GM12878 (cell line): ENCODE data around the gene NELL1. TPM values are rescaled to one million over a fixed set of nuclear protein-coding genes. Genes with fewer than 3 reads are reported as not detected.

ENCODE experiments used
- ATAC-seq: fragments of 200-7000 bp; cut with Tn5 transposase; 3 replicates; pipeline ENCODE4 v1.9.1; 2020; ENCODE audit warnings: mild to moderate bottlenecking, moderate library complexity
- BruUV-seq: library from RNA; stranded (reverse); fragments of 400-500 nt; replicated peaks from 2 replicates; lab custom pipeline; 2021; lab: Mats Ljungman, UMichigan
- CTCF ChIA-PET: fragments of 300-600 bp; sonication (Branson Sonifier 250); formaldehyde crosslinking; extraction: SDS; loops from one replicate; lab custom pipeline; 2021; ENCODE audit warnings: inconsistent platforms; lab: Yijun Ruan, JAX
- POLR2A ChIA-PET: fragments of 350-600 bp; formaldehyde crosslinking; extraction: SDS; loops from one replicate; lab custom pipeline; 2021; ENCODE audit warnings: inconsistent platforms; lab: Charles Lee
- RAD21 ChIA-PET: fragments of 300-600 bp; sonication (Branson Sonifier 250); formaldehyde crosslinking; loops from one replicate; lab custom pipeline; 2023; ENCODE audit warnings: antibody characterized with exemption; ENCODE audit not compliant: unreplicated experiment; lab: Charles Lee
- SMC1A ChIA-PET: fragments of 300-600 bp; sonication (Branson Sonifier 250); formaldehyde crosslinking; loops from one replicate; lab custom pipeline; 2023; ENCODE audit not compliant: unreplicated experiment, uncharacterized antibody; lab: Charles Lee
- DNase-seq: peaks from one replicate; pipeline ENCODE4 v3.0.0-alpha.2; 2011; ENCODE audit warnings: low read depth, low spot score
- FAIRE-seq: peaks from 3 replicates; lab custom pipeline; 2011; peaks lifted over from hg19 to GRCh38; lab: Jason Lieb, UNC
- H2AFZ ChIP-seq: 2 replicates; pipeline ENCODE4 v1.6.0; 2011; ENCODE audit warnings: low read depth, low read length, control low read depth; ENCODE audit not compliant: control insufficient read depth
- H3K27ac ChIP-seq: 2 replicates; pipeline ENCODE4 v1.5.1; 2011; ENCODE audit warnings: control low read depth; ENCODE audit not compliant: control insufficient read depth, insufficient read depth
- H3K27me3 ChIP-seq, 2 experiments: replicated peaks in 1 of 2; 2 replicates each; pipeline versions ENCODE4 v1.6.0 to v1.6.1; 2011; ENCODE audit warnings: low read length in 1 of 2; ENCODE audit not compliant: control insufficient read depth in 2 of 2, insufficient read depth in 2 of 2
- H3K36me3 ChIP-seq, 2 experiments: 2 replicates each; pipeline ENCODE4 v1.5.1; 2011; ENCODE audit warnings: low read length in 1 of 2; ENCODE audit not compliant: control insufficient read depth in 2 of 2, insufficient read depth in 2 of 2
- H3K4me1 ChIP-seq: 2 replicates; pipeline ENCODE4 v1.6.1; 2011; ENCODE audit warnings: mild to moderate bottlenecking, low read length, moderate library complexity, mixed read lengths; ENCODE audit not compliant: control insufficient read depth, insufficient read depth
- H3K4me2 ChIP-seq: 2 replicates; pipeline ENCODE4 v1.6.0; 2011; ENCODE audit warnings: control low read depth; ENCODE audit not compliant: control insufficient read depth, insufficient read depth
- H3K4me3 ChIP-seq: fragments of 200-600 bp; sonication (generic); 2 replicates; pipeline ENCODE4 v1.5.1; 2016
- H3K79me2 ChIP-seq: 2 replicates; pipeline ENCODE4 v1.6.0; 2011; ENCODE audit warnings: low read length; ENCODE audit not compliant: control insufficient read depth, insufficient read depth
- H3K9ac ChIP-seq: 2 replicates; pipeline ENCODE4 v1.8.0; 2011; ENCODE audit warnings: low read length, control low read depth, mixed read lengths; ENCODE audit not compliant: control insufficient read depth, insufficient read depth
- H3K9me3 ChIP-seq: replicated peaks from 3 replicates; pipeline ENCODE4 v1.5.1; 2011; ENCODE audit warnings: mild to moderate bottlenecking, low read length; ENCODE audit not compliant: control insufficient read depth, insufficient read depth
- H4K20me1 ChIP-seq: 2 replicates; pipeline ENCODE4 v1.6.0; 2011; ENCODE audit not compliant: control insufficient read depth, insufficient read depth
- ASH2L ChIP-seq: fragments of 300-600, 200-600 bp; sonication (generic); IDR thresholded peaks from 2 replicates; pipeline ENCODE4 v1.6.1; 2017; ENCODE audit warnings: low read depth, mild to moderate bottlenecking, borderline replicate concordance
- BCL11A ChIP-seq: IDR thresholded peaks from 2 replicates; pipeline ENCODE4 v1.6.1; 2011; ENCODE audit warnings: low read depth, low read length
- CREB1 ChIP-seq: IDR thresholded peaks from 2 replicates; pipeline ENCODE4 v1.6.1; 2012; ENCODE audit warnings: low read depth, mild to moderate bottlenecking, inconsistent platforms
- FOXK2 ChIP-seq: fragments of 450-650 bp; IDR thresholded peaks from 2 replicates; pipeline ENCODE4 v1.6.1; 2017; ENCODE audit warnings: mild to moderate bottlenecking, moderate library complexity
- HCFC1 ChIP-seq: fragments of 150-350 bp; IDR thresholded peaks from 2 replicates; pipeline ENCODE4 v1.6.1; 2014; ENCODE audit warnings: low read length
- HDGF ChIP-seq: fragments of 450-650 bp; IDR thresholded peaks from 2 replicates; pipeline ENCODE4 v1.6.1; 2016; ENCODE audit warnings: antibody characterized with exemption
- JUNB ChIP-seq: IDR thresholded peaks from 2 replicates; pipeline ENCODE4 v1.6.1; 2016; ENCODE audit warnings: antibody characterized with exemption, mild to moderate bottlenecking
- NR2C2 ChIP-seq: IDR thresholded peaks from 2 replicates; pipeline ENCODE4 v1.6.1; 2011; ENCODE audit warnings: borderline replicate concordance, low read depth; ENCODE audit not compliant: control insufficient read depth, insufficient read length
- RELA ChIP-seq: fragments of 450-650 bp; IDR thresholded peaks from 2 replicates; pipeline ENCODE4 v1.8.0; 2014; ENCODE audit warnings: borderline replicate concordance; ENCODE audit not compliant: partially characterized antibody
- ZNF622 ChIP-seq: fragments of 450-650 bp; IDR thresholded peaks from 2 replicates; pipeline ENCODE4 v1.6.1; 2017; ENCODE audit warnings: mild to moderate bottlenecking, inconsistent platforms
- WGBS: methylation state at CpG from one replicate; pipeline ENCODE4 v1.1.6; 2016; ENCODE audit warnings: low lambda C conversion rate; ENCODE audit not compliant: insufficient replicate concordance, insufficient coverage; ENCODE audit errors: missing lambda C conversion rate; 5-methylcytosine and 5-hydroxymethylcytosine counted together
- in situ Hi-C: fragments of 300-500 bp; cut with MboI; formaldehyde crosslinking; loops from 9 replicates; pipeline ENCODE4 v1.14.3; 2018; ENCODE audit warnings: mixed read lengths
- intact Hi-C: fragments of 100-400 bp; cut with micrococcal nuclease; formaldehyde crosslinking; loops from one replicate; pipeline ENCODE4 v1.14.2; 2022; ENCODE audit not compliant: unreplicated experiment
- polyA plus RNA-seq, 11 experiments: library from polyadenylated mRNA; depleted of rRNA in 4 of 11; unstranded in 6 of 11; stranded (reverse) in 5 of 11; fragments of >200 nt; fragmentation: Nextera tagmentation in 4 of 11; fragmentation: Illumina TruSeq in 1 of 11; extraction: Ambion mirVana in 4 of 11; extraction: Trizol in 1 of 11; gene quantifications; 1 replicate in 1 of 11; 2 replicates in 10 of 11; pipeline versions ENCODE4 v1.2.1 to v1.2.3, GENCODE V29; 2011 to 2016; ENCODE audit warnings: inconsistent platforms in 2 of 11, missing spikeins in 2 of 11, low read depth in 1 of 11
- total RNA-seq, 4 experiments: library from RNA; depleted of rRNA in 3 of 4; stranded (reverse); fragments of >200 nt in 3 of 4; fragmentation: Illumina TruSeq in 1 of 4; extraction: Trizol in 1 of 4; gene quantifications; 2 replicates each; pipeline versions ENCODE4 v1.2.1 to v1.2.3, GENCODE V29; 2013 to 2021
- TF ChIP-seq, protein P1 (sequence below): fragments of 450-650 bp; formaldehyde crosslinking; IDR thresholded peaks from 2 replicates; pipeline ENCODE4 v1.4.0; 2022; ENCODE audit warnings: mild to moderate bottlenecking, moderate library complexity
- TF ChIP-seq, protein P2 (sequence below): fragments of 450-650 bp; IDR thresholded peaks from 2 replicates; pipeline ENCODE4 v1.6.1; 2017; ENCODE audit warnings: mild to moderate bottlenecking, low read depth, inconsistent platforms; ENCODE audit not compliant: poor library complexity, severe bottlenecking

NELL1 gene
- total and polyA plus RNA-seq, 10 of the 15 experiments (the other 5 are each of a cell fraction or from before 2014, with no cell fraction given): 0.02 to 0.12 TPM; not detected in 8

- H2AFZ ChIP-seq: no peak overlapping the region
- intact Hi-C loops (no loop called here), in situ Hi-C loops (no loop called here)
- no peak overlapping the region for H3K4me2 ChIP-seq
- TF ChIP-seq RELA (no peak), HCFC1 (no peak), NR2C2 (no peak), FOXK2 (no peak), HDGF (no peak), JUNB (no peak), ZNF622 (no peak), CREB1 (no peak), BCL11A (no peak), ASH2L (no peak)
- TF ChIP-seq, protein P1, sequence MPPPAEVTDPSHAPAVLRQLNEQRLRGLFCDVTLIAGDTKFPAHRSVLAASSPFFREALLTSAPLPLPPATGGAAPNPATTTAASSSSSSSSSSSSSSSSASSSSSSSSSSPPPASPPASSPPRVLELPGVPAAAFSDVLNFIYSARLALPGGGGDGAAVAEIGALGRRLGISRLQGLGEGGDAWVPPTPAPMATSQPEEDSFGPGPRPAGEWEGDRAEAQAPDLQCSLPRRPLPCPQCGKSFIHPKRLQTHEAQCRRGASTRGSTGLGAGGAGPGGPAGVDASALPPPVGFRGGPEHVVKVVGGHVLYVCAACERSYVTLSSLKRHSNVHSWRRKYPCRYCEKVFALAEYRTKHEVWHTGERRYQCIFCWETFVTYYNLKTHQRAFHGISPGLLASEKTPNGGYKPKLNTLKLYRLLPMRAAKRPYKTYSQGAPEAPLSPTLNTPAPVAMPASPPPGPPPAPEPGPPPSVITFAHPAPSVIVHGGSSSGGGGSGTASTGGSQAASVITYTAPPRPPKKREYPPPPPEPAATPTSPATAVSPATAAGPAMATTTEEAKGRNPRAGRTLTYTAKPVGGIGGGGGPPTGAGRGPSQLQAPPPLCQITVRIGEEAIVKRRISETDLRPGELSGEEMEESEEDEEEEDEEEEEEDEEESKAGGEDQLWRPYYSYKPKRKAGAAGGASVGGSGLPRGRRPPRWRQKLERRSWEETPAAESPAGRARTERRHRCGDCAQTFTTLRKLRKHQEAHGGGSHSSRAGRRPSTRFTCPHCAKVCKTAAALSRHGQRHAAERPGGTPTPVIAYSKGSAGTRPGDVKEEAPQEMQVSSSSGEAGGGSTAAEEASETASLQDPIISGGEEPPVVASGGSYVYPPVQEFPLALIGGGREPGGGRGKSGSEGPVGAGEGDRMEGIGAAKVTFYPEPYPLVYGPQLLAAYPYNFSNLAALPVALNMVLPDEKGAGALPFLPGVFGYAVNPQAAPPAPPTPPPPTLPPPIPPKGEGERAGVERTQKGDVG: no peak
- TF ChIP-seq, protein P2, sequence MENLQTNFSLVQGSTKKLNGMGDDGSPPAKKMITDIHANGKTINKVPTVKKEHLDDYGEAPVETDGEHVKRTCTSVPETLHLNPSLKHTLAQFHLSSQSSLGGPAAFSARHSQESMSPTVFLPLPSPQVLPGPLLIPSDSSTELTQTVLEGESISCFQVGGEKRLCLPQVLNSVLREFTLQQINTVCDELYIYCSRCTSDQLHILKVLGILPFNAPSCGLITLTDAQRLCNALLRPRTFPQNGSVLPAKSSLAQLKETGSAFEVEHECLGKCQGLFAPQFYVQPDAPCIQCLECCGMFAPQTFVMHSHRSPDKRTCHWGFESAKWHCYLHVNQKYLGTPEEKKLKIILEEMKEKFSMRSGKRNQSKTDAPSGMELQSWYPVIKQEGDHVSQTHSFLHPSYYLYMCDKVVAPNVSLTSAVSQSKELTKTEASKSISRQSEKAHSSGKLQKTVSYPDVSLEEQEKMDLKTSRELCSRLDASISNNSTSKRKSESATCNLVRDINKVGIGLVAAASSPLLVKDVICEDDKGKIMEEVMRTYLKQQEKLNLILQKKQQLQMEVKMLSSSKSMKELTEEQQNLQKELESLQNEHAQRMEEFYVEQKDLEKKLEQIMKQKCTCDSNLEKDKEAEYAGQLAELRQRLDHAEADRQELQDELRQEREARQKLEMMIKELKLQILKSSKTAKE: no peak
- DNase-seq (no peak), ATAC-seq (no peak), FAIRE-seq (no peak)
- CTCF ChIA-PET: no interaction called here
- BruUV-seq: no TSS peak
- H3K36me3 ChIP-seq: no peaks in the 10 kb centered on the region
- POLR2A ChIA-PET: no interaction called here
- H3K79me2 ChIP-seq: no peaks in the 10 kb centered on the region
- 0% methylated on average over 3 of the region's 3 CpGs for WGBS
- SMC1A ChIA-PET: no interaction called here
- no peak overlapping the region for H3K27ac ChIP-seq
- no peaks in the 10 kb centered on the region for H4K20me1 ChIP-seq
- H3K4me3 ChIP-seq: no peak overlapping the region
- no peaks in the 10 kb centered on the region for H3K9me3 ChIP-seq
- no peaks in the 10 kb centered on the region for H3K27me3 ChIP-seq
- no peak overlapping the region for H3K9ac ChIP-seq
- no peaks in the 10 kb centered on the region for H3K4me1 ChIP-seq
- RAD21 ChIA-PET: no interaction called here
Observed at GRCh38 chr11:21068886-21069285, 399.5 kb downstream of the NELL1 start.
